AG09319 (cell line): Measurements from ENCODE around the gene SIGLEC5.

Source experiments
- DNase-seq: peaks from one replicate; pipeline ENCODE4 v3.0.0-alpha.2; 2010; ENCODE audit warnings: low read depth; ENCODE audit errors: extremely low read depth
- TF ChIP-seq, protein P1 (sequence below): IDR thresholded peaks from 2 replicates; pipeline ENCODE4 v1.5.1; 2011; ENCODE audit warnings: low read depth, mild to moderate bottlenecking, inconsistent platforms, low read length, moderate library complexity

Gene SIGLEC5

DNA sequence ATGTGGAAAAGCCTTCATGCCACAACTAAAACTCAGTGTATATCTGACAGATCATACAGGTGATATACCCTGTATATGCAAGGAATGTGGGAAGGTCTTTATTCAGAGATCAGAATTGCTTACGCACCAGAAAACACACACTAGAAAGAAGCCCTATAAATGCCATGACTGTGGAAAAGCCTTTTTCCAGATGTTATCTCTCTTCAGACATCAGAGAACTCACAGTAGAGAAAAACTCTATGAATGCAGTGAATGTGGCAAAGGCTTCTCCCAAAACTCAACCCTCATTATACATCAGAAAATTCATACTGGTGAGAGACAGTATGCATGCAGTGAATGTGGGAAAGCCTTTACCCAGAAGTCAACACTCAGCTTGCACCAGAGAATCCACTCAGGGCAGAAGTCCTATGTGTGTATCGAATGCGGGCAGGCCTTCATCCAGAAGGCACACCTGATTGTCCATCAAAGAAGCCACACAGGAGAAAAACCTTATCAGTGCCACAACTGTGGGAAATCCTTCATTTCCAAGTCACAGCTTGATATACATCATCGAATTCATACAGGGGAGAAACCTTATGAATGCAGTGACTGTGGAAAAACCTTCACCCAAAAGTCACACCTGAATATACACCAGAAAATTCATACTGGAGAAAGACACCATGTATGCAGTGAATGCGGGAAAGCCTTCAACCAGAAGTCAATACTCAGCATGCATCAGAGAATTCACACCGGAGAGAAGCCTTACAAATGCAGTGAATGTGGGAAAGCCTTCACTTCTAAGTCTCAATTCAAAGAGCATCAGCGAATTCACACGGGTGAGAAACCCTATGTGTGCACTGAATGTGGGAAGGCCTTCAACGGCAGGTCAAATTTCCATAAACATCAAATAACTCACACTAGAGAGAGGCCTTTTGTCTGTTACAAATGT is 42.7 kb downstream of the SIGLEC5 start:
- TF ChIP-seq, protein P1, sequence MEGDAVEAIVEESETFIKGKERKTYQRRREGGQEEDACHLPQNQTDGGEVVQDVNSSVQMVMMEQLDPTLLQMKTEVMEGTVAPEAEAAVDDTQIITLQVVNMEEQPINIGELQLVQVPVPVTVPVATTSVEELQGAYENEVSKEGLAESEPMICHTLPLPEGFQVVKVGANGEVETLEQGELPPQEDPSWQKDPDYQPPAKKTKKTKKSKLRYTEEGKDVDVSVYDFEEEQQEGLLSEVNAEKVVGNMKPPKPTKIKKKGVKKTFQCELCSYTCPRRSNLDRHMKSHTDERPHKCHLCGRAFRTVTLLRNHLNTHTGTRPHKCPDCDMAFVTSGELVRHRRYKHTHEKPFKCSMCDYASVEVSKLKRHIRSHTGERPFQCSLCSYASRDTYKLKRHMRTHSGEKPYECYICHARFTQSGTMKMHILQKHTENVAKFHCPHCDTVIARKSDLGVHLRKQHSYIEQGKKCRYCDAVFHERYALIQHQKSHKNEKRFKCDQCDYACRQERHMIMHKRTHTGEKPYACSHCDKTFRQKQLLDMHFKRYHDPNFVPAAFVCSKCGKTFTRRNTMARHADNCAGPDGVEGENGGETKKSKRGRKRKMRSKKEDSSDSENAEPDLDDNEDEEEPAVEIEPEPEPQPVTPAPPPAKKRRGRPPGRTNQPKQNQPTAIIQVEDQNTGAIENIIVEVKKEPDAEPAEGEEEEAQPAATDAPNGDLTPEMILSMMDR = no peak
- DNase-seq = no peak

DNA sequence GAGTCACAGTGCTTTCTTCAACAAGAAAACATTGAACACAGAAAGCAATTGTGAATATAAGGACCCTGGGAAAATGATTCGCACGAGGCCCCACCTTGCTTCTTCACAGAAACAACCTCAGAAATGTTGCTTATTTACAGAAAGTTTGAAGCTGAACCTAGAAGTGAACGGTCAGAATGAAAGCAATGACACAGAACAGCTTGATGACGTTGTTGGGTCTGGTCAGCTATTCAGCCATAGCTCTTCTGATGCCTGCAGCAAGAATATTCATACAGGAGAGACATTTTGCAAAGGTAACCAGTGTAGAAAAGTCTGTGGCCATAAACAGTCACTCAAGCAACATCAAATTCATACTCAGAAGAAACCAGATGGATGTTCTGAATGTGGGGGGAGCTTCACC is 43.4 kb downstream of the SIGLEC5 start:
- TF ChIP-seq, protein P1 = no peak
- DNase-seq = no peak

DNA sequence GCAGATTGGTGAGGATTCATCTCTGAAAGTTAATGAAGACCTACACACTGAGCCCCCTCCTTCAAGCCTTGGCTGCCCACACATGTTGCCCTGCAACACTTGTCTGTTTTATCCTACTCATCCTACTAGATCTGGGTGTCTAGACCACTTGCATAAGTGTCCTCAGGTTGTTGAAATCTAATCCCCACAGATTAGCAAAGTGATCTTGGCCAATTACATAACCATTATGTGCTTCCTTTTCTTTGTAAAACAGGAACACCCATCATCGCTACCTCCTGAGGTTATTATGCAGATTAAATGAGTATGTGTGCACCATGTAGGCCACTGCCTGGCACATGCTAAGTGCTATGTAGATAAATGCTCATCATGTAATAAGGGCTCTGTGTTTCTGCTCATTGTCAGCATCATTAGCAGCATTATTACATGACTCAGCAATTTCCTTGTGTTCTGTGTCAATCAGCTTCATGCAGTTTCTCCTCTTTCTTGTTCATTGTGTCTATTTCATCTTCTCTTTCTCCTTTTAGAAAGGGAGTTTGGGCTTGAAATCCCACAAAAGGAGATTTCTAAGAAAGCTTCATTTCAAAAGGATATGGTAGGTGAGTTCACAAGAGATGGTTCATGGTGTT is 44.0 kb downstream of the SIGLEC5 start:
- TF ChIP-seq, protein P1 = no peak
- DNase-seq = no peak

DNA sequence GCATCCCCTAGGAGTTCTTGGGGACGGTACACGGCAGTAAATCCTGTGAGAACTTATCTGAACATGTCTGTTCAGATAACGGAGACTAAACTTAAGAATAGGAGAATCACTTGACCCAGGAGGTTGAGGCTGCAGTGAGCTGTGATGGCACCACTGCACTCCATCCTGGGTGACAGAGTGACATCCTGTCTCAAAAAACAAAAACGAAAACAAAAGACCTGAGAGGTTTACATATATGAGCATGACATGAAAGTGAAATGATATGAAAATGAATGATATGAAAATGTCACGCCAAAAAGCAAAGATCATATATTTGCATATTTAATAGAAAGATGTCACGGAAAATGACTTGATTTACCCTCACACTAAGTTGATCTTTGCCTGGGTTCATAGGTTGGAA is 53.4 kb downstream of the SIGLEC5 start:
- DNase-seq = no peak
- TF ChIP-seq, protein P1 = no peak

DNA sequence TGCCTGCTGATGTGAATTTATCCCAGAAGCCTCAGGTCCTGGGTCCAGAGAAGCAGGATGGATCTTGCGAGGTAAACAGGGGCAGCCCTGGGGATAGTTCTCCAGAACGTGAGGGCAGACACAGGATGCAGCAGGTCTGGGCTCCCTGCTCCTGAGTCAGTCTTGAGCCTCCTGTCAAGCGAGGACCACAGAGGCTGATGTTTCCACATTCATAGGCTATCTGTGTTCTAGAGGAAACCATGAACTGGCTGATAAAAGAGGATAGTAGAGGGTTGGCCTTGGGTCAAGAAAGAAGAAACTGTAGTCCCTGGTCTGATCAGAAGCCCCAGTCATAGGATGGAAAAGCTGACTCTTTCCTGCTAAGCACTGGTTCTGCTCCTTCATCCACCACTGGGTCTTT is 56.9 kb downstream of the SIGLEC5 start:
- TF ChIP-seq, protein P1 = no peak
- DNase-seq = no peak

DNA sequence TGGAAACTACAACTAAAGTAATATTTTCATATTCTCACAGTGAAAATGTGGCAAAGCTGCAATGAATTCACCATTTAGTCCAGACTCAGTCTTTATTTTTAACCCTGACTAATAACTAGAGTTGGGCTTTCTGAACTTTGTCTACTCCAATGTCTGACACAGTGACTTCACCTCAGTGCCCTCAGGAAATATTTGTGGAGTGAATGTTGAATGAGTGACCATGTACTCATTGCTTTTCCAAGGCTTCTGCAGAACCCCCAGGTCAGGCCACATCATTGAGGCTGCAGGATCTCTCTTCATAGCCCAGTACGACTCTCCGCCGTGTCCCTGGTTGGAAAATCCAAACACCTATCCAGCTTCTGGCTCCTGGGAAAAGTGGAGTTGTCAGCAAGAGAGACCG is 57.3 kb downstream of the SIGLEC5 start:
- no peak for DNase-seq
- TF ChIP-seq, protein P1 = no peak

DNA sequence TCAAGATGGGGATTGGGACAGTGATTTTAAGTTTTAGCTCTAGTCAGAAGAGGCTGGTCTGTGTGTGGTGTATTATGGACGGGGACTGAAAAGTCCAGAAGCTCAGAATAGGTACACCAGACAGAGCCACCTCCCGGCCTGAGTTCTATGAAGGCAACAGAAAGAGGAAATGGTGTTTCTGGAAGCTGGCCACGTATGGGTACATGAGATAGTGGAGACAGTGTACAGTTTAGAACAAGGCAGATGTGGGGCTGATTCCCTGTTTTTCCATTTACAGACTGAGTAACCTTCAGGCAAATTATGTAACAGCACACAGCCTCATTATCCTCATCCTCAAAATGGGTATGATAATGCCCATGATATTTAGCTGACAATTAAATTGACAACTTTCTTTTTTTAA is 57.8 kb downstream of the SIGLEC5 start:
- DNase-seq = no peak
- TF ChIP-seq, protein P1 = no peak
